Measurements from ENCODE around the gene PIP5K1B.
"Not testable (repeated sequence)": the region's sequence is repeated elsewhere in the genome, so short reads cannot be mapped to it uniquely, and the experiment has no call there.

PIP5K1B gene

DNA sequence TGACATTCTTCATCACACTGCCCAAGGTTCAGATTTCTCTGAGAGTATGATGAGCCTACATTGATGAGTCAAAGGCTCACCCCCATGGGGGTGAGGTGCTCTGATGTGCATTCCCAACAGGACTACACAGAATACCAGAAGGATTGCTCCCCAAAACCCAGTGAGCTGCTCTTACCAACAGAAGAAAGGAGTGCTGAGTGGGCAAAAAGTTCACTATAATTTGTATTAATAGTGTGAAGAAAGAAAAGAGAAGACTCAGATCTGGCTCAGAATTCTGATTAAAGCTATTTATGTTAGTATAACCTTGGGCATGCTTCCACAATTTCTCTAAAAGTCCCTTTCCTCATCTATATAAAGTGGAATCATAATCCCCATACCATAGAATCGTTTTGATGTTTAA, 262.8 kb downstream of the PIP5K1B start:
- no peak for DNase-seq

GRCh38 chr9:68969538-68969937, 264.5 kb downstream of the PIP5K1B start:
- no peak for DNase-seq

GRCh38 chr9:68970151-68970550, 265.1 kb downstream of the PIP5K1B start:
- DNase-seq, result no peak

- no peak for DNase-seq
Observed at GRCh38 chr9:68973619-68974018, 268.6 kb downstream of the PIP5K1B start.

DNA sequence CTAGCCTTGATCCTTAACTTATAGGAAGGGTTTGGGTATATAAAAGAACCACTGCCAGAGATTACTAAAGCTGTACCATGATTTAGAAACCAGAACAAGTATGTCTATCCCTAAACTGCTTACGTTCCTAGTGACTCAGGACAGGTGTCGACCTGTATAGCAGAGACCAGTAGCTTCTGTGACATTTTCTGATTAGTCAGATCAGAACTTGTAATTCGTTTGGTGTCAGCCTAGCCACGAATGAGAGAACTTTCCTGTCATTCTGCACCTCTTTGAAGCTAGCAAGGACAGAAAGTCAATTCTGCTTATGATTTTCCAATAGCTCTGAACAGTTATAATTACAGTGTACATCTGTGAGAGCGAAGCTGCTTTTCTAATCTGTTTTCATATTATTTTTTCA, 269.4 kb downstream of the PIP5K1B start:
- peak; percentile 25 for DNase-seq

GRCh38 chr9:68974901-68975300, 269.9 kb downstream of the PIP5K1B start:
- no peak for DNase-seq

DNA sequence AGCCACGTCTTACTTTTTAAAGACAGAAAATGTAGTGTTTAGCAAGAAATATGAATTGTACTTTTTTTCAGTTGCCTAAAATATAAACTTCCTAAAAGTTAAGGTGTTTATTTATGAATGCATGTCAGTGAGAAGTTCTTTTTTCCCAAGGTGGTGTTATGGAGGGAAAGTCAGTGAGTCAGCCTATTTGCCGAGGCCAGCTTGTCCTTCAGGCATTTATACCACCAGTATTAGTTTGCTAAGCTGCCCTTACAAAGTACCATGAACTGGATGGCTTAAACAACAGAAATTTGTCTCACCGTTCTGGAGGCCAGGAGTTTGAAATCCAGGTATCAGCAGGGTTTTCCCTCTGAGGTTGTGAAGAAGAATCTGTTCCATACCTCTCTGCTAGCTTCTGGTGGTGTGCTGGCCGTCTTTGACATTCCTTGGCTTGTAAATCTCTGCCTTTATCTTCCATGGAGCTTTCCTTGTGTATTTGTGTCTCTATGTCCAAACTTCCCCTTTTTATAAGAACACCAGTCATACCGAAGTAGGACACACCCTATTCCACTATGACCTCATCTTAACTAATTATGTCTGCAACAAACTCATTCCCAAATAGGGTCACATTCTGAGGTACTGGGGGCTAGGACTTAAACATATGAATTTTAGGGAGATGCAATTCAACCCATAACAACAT, 270.5 kb downstream of the PIP5K1B start:
- DNase-seq, result no peak

DNA sequence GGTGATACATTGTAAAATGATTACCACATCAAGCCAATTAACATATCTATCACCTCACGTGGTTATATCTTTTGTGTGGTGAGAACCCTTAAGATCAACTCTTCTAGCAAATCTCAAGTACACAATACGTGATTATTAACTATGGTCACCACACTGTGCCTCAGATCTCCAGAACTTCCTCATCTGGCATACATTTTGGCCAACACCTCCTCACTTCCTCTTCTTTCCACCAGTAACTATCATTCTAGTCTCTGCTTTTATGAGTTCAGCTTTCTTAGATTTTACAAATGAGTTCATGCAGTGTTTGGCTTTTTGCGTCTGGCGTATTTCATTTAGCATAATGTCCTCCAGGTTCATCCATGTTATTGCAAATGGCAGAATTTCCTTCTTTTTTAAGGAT, 273.0 kb downstream of the PIP5K1B start:
- DNase-seq, result no peak

DNA sequence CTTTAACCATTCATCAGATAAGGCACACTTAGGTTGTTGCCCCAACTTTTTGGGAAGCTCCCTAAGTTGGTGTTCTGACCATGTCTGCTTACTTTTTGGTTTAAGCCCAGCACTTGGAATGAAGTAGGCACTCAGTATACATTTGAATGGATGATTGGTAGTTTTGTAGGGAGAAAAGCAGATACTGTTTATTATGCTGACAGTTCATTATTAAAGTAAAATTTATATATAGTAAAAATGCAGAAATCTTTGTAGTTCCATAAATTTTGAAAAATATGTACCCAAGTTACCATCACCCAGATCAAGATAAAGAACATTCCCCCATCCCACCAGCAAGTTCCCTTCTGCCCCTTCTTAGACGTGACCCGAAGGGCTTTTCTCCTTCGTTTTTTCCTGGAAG, 273.5 kb downstream of the PIP5K1B start:
- no peak for DNase-seq

GRCh38 chr9:68979538-68980314, 274.7 kb downstream of the PIP5K1B start:
- DNase-seq, result peak; percentile 25

GRCh38 chr9:68980341-68980914, 275.4 kb downstream of the PIP5K1B start:
- DNase-seq, result no peak

DNA sequence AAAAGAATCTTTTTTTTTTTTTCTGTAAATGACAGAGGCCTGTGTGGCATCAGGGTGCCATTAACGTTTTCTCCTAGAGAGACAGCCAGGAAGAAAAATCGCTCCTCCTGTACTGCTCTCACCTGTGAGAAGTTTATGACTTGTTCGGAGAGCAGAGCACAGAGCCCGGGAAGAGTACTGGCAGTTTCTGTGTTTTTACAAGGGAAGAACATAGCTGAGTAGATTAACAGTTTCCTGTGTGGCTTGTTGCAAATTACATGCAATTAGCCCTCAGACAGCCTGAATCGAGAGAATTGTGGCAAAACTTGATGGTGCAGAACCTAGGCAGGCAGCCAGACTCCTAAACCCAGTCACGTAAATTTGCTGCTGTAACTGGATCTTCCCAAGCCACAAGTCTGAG, 276.7 kb downstream of the PIP5K1B start:
- DNase-seq, result no peak

DNA sequence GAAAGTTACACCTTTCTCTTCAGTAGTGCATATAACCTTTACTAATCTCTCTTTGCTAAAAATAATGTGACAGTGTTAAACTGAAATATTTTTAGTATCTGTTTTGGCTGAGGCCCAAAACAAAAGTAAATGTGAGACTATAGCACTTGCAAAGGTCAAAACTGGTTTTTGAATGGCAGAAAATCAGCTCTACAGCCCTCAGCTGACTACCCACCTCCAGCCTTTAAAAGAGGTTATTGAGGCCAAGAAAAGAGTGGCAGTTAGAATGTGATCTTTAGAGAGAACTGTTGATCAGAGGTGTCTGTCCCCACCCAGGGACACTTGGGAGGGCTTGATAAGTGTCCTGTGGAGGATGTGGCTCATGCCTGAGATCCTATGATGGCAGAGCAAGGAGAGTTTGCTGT, 278.0 kb downstream of the PIP5K1B start:
- no peak for DNase-seq

- no peak for DNase-seq
Observed at GRCh38 chr9:68983522-68984424, 278.7 kb downstream of the PIP5K1B start.

GRCh38 chr9:68986949-68987348, 281.9 kb downstream of the PIP5K1B start:
- not testable (repeated sequence) for DNase-seq

DNA sequence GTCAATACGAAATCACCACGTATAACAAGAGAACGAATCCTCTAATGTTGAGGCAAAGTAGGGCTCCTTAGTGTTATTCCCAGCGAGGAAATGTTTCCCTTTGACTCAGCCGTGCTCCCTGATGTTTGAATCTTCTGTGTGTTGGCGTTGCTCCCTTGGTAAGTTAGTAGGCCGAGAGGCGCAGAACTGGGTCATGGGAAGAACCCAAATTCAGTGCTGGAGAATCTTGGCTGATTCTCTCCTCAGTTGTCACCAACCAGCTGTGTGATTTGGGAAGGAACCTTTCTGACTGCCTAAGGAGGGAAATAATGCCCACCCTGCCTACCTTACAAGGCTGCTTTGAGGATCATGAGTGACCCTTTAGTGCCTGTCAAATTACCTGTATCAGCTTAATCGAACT, 286.4 kb downstream of the PIP5K1B start:
- DNase-seq, result no peak

DNA sequence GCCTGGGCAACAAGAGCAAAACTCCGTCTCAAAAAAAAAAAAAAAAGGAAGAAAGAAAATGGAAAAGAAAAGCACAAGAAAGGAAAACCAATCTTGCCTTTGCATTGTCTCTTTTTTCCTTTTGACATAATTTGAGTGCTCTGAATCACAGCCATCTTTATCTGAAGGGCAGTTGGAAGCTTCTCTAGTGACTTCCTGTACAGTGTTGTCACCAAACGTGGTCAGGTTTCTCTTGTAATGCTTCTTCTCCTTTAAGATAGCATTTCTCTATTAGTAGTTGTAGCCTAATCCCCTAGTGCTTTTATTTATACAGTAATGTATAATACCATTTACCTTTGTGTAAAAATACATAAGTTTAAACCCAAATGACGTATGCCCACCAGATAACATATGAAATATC, 290.7 kb downstream of the PIP5K1B start:
- DNase-seq, result no peak

DNA sequence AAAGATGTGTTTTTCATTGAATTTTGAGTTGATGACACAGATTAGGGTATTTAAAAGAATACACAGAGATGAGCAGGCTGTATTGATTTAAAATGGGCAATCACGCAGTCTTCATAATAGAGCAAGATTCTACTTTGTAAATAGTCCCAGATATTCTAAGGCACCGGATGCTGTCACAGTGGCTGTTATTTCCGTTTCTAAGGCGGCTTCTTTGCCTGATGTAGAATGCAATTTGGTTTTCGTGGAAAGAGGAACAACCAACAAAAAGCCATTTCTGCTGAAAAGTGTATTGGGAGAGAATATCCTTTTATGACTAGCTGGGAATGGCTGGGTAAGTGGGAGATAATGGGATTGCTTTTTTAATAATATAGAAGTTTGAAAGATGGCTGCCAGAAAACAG, 291.4 kb downstream of the PIP5K1B start:
- DNase-seq, result no peak

- DNase-seq, result no peak
Observed at GRCh38 chr9:68997666-68998065, 292.6 kb downstream of the PIP5K1B start.

GRCh38 chr9:68998385-68998784, 293.3 kb downstream of the PIP5K1B start:
- DNase-seq, result no peak

DNA sequence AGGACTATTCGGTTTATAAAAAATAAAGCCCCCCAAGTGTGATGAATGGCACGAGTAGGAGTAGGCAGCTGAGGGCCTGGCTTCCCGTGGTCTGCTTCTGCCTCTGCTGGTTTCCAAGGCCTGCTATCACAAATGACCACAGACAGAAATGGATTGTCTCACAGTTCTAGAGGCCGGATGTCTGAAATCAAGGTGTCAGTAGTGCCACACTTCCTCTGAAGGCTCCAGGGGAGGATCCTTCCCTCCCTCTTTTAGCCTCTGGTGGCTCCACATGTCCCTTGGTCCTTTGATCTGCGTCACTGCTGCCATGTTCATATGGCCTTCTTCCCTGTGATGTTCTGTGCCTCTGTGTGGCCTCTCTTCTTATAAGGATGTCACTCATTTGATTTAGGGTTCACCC, 293.8 kb downstream of the PIP5K1B start:
- no peak for DNase-seq

DNA sequence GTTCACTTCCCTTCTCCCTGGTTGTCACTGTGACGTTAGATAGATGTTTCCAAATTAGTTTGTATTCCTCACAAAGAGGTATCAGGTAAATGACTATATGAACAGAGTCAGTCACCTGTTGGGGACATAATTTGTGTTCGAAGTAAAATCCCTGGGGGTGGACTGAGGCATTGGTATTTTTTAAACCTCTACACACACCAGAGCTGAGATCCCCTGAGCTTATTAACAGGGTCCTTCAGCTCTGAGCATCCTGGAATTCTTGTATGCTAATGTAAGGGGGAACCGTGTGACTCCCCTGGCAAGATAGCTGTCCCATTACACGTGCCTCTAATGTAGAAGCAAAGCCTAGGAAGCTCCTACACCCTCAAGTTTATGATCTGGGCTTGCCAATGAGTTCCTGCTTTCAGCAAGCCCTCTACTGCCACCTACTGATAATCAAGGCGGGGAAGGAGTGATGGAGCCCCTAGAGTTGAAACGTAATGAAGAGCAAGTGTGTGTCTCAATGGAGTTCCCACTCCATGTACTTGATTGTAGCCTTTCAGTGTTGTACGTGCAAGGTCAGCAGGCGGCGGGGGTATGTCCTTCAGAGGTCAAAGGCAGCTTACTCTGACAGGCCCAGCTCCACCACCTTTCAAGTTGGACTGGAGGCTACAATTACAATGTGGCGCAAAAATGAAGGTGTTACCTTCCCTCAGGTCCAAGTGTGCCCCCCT, 294.5 kb downstream of the PIP5K1B start:
- DNase-seq, result peak; percentile 77

- no peak for DNase-seq
Observed at GRCh38 chr9:69001921-69002320, 296.9 kb downstream of the PIP5K1B start.
